H1 (cell line): ENCODE data around the gene RASGRP4. TPM values are rescaled to one million over a fixed set of nuclear protein-coding genes. Genes with fewer than 3 reads are reported as not detected.

Experiments used
- BACH1 ChIP-seq: IDR thresholded peaks from 2 replicates; pipeline ENCODE4 v1.6.1; 2012; ENCODE audit warnings: low read length, improper control_type of control experiment
- BRCA1 ChIP-seq: IDR thresholded peaks from 2 replicates; pipeline ENCODE4 v1.6.1; 2012; ENCODE audit warnings: low read depth, low read length, improper control_type of control experiment
- CHD7 ChIP-seq: fragments of 300-600 bp; sonication (generic); IDR thresholded peaks from 2 replicates; pipeline ENCODE4 v1.7.1; 2012; ENCODE audit warnings: low read length, moderate library complexity, mild to moderate bottlenecking, inconsistent platforms; ENCODE audit not compliant: insufficient replicate concordance
- HDAC2 ChIP-seq, 2 experiments: fragments of 300-600 bp in 1 of 2; sonication (generic) in 1 of 2; IDR thresholded peaks; 2 replicates each; pipeline ENCODE4 v1.6.1; 2011 to 2012; ENCODE audit warnings: low read depth in 2 of 2, low read length in 2 of 2, mild to moderate bottlenecking in 2 of 2, moderate library complexity in 2 of 2, borderline replicate concordance in 1 of 2, inconsistent platforms in 1 of 2
- KDM1A ChIP-seq: fragments of 200-600, 300-600 bp; sonication (generic); IDR thresholded peaks from 2 replicates; pipeline ENCODE4 v1.7.1; 2016; ENCODE audit warnings: mild to moderate bottlenecking, low read length, borderline replicate concordance
- KDM4A ChIP-seq: IDR thresholded peaks from one replicate; pipeline ENCODE4 v1.7.1; 2012; ENCODE audit warnings: low read depth, mild to moderate bottlenecking, moderate library complexity, low read length, inconsistent platforms; ENCODE audit not compliant: severe bottlenecking
- POLR2AphosphoS5 ChIP-seq: IDR thresholded peaks from 2 replicates; pipeline ENCODE4 v1.6.1; 2011; ENCODE audit warnings: low read depth, low read length
- RBBP5 ChIP-seq: IDR thresholded peaks from 2 replicates; pipeline ENCODE4 v1.7.1; 2012; ENCODE audit warnings: low read depth, mild to moderate bottlenecking, inconsistent platforms, low read length, moderate library complexity, borderline replicate concordance
- SIRT6 ChIP-seq: IDR thresholded peaks from one replicate; pipeline ENCODE4 v1.7.1; 2012; ENCODE audit warnings: low read length, inconsistent platforms
- YY1 ChIP-seq: IDR thresholded peaks from 2 replicates; pipeline ENCODE4 v1.6.1; 2011; ENCODE audit warnings: low read depth, mild to moderate bottlenecking, low read length
- ZNF274 ChIP-seq: IDR thresholded peaks from 2 replicates; pipeline ENCODE4 v1.7.0; 2012; ENCODE audit warnings: low read length, borderline replicate concordance; ENCODE audit errors: extremely low read depth
- polyA plus RNA-seq, 7 experiments: library from polyadenylated mRNA; depleted of rRNA in 3 of 7; stranded (reverse) in 5 of 7; unstranded in 2 of 7; fragments of >200 nt in 5 of 7; fragments of 200-250 nt in 2 of 7; gene quantifications; 1 replicate in 5 of 7; 2 replicates in 1 of 7; 4 replicates in 1 of 7; pipeline versions ENCODE4 v1.2.1 to v1.2.3, GENCODE V29; 2011 to 2013; ENCODE audit warnings: missing spikeins in 2 of 7, mixed read lengths in 2 of 7
- total RNA-seq: library from RNA; stranded (reverse); fragmentation: NEBNext Ultra II Directional; extraction: Animal tissue kit (Norgen Biotek cat#: 25700); gene quantifications from 2 replicates; pipeline ENCODE4 v1.2.1, GENCODE V29; 2021

RASGRP4 gene
- total and polyA plus RNA-seq, 2 of the 8 experiments (the other 6 are each of a cell fraction or from before 2014, with no cell fraction given): 1.9 to 3.1 TPM

GRCh38 chr19:38433268-38433733 is 7.3 kb upstream of the RASGRP4 start, which contains the start of gene RYR1 (continued):
- TF ChIP-seq CHD7: no peak
- TF ChIP-seq BACH1: no peak
- TF ChIP-seq BRCA1: no peak
- TF ChIP-seq SIRT6: no peak
- TF ChIP-seq ZNF274: no peak
- peak; percentile 42; the same call in 1 of the 2 replicates for TF ChIP-seq YY1
- peak; percentile 98 for TF ChIP-seq KDM1A
- no peak for TF ChIP-seq RBBP5
- TF ChIP-seq KDM4A: no peak
- TF ChIP-seq HDAC2 (IDR thresholded peaks at IDR 0.05; ENCODE audit: borderline replicate concordance in 1 of 2, low read depth in 2 of 2, low read length in 2 of 2): peak; percentile 58 to 96; a peak in 3 of 4 replicates
- TF ChIP-seq POLR2AphosphoS5: peak; percentile 46; the same call in 1 of the 2 replicates
